Measurements from ENCODE around the gene PHACTR1. TPM values are rescaled to one million over a fixed set of nuclear protein-coding genes. Genes with fewer than 3 reads are reported as not detected.

PHACTR1 gene
- total RNA-seq, 1 donor from 2014 or later = 50.7 TPM

GRCh38 chr6:13235339-13235738, 518.8 kb downstream of the PHACTR1 start:
- Mint-ChIP-seq H3K9me3 (ENCODE audit: unreplicated experiment) (peaks cover 2% of the 10 kb centered on the region), H3K27ac (ENCODE audit: unreplicated experiment) (no peak overlapping the region), H3K27me3 (ENCODE audit: unreplicated experiment) (no peaks in the 10 kb centered on the region), H3K36me3 (ENCODE audit: unreplicated experiment) (no peaks in the 10 kb centered on the region), H3K4me1 (ENCODE audit: low read depth, unreplicated experiment) (no peaks in the 10 kb centered on the region), H3K4me3 (ENCODE audit: unreplicated experiment) (no peak overlapping the region)
- no peak for TF ChIP-seq CTCF (IDR thresholded peaks at IDR 0.05; ENCODE audit: partially characterized antibody, unreplicated experiment)
- DNase-seq = no peak

GRCh38 chr6:13237318-13237717, 520.8 kb downstream of the PHACTR1 start:
- DNase-seq = no peak
- no peak for TF ChIP-seq CTCF (IDR thresholded peaks at IDR 0.05; ENCODE audit: partially characterized antibody, unreplicated experiment)
- H3K36me3 Mint-ChIP-seq (ENCODE audit: unreplicated experiment) = no peaks in the 10 kb centered on the region
- no peaks in the 10 kb centered on the region for H3K4me1 Mint-ChIP-seq (ENCODE audit: low read depth, unreplicated experiment)
- no peak overlapping the region for H3K4me3 Mint-ChIP-seq (ENCODE audit: unreplicated experiment)
- peaks cover 2% of the 10 kb centered on the region for H3K9me3 Mint-ChIP-seq (ENCODE audit: unreplicated experiment)
- no peaks in the 10 kb centered on the region for H3K27me3 Mint-ChIP-seq (ENCODE audit: unreplicated experiment)
- no peak overlapping the region for H3K27ac Mint-ChIP-seq (ENCODE audit: unreplicated experiment)

- Mint-ChIP-seq H3K27me3 (ENCODE audit: unreplicated experiment) (no peaks in the 10 kb centered on the region), H3K4me1 (ENCODE audit: low read depth, unreplicated experiment) (no peaks in the 10 kb centered on the region), H3K9me3 (ENCODE audit: unreplicated experiment) (peaks cover 2% of the 10 kb centered on the region), H3K36me3 (ENCODE audit: unreplicated experiment) (no peaks in the 10 kb centered on the region), H3K27ac (ENCODE audit: unreplicated experiment) (no peak overlapping the region), H3K4me3 (ENCODE audit: unreplicated experiment) (no peak overlapping the region)
- no peak for DNase-seq
- TF ChIP-seq CTCF (IDR thresholded peaks at IDR 0.05; ENCODE audit: partially characterized antibody, unreplicated experiment) = no peak
Observed at GRCh38 chr6:13238017-13238416, 521.5 kb downstream of the PHACTR1 start.

- H3K27me3 Mint-ChIP-seq (ENCODE audit: unreplicated experiment) = no peaks in the 10 kb centered on the region
- H3K9me3 Mint-ChIP-seq (ENCODE audit: unreplicated experiment) = peaks cover 2% of the 10 kb centered on the region
- H3K36me3 Mint-ChIP-seq (ENCODE audit: unreplicated experiment) = no peaks in the 10 kb centered on the region
- no peak for TF ChIP-seq CTCF (IDR thresholded peaks at IDR 0.05; ENCODE audit: partially characterized antibody, unreplicated experiment)
- H3K27ac Mint-ChIP-seq (ENCODE audit: unreplicated experiment) = no peak overlapping the region
- no peak overlapping the region for H3K4me3 Mint-ChIP-seq (ENCODE audit: unreplicated experiment)
- H3K4me1 Mint-ChIP-seq (ENCODE audit: low read depth, unreplicated experiment) = no peaks in the 10 kb centered on the region
- DNase-seq = no peak
Observed at GRCh38 chr6:13238640-13239216, 522.2 kb downstream of the PHACTR1 start.

GRCh38 chr6:13239530-13240455, 523.2 kb downstream of the PHACTR1 start:
- Mint-ChIP-seq H3K9me3 (ENCODE audit: unreplicated experiment) (peaks cover 2% of the 10 kb centered on the region), H3K36me3 (ENCODE audit: unreplicated experiment) (no peaks in the 10 kb centered on the region), H3K4me3 (ENCODE audit: unreplicated experiment) (no peak overlapping the region), H3K27ac (ENCODE audit: unreplicated experiment) (no peak overlapping the region), H3K4me1 (ENCODE audit: low read depth, unreplicated experiment) (peaks cover 3% of the 10 kb centered on the region), H3K27me3 (ENCODE audit: unreplicated experiment) (no peaks in the 10 kb centered on the region)
- TF ChIP-seq CTCF (IDR thresholded peaks at IDR 0.05; ENCODE audit: partially characterized antibody, unreplicated experiment) = no peak
- DNase-seq = no peak

Measured in glutamatergic neuron (in vitro differentiated cells).